ENCODE measurements around the gene MOSMO. TPM values are rescaled to one million over a fixed set of nuclear protein-coding genes. Genes with fewer than 3 reads are reported as not detected.

Gene MOSMO
- polyA plus RNA-seq, 1 experiment: 15.8 TPM

- Histone ChIP-seq H3K9me3 (ENCODE audit: control insufficient read depth, insufficient read depth, low read length) (no peaks in the 10 kb centered on the region), H3K27me3 (ENCODE audit: control insufficient read depth, insufficient read depth, low read length) (peaks cover 11% of the 10 kb centered on the region), H3K4me3 (ENCODE audit: low read depth, low read length) (no peak overlapping the region), H3K27ac (ENCODE audit: low read depth, low read length) (no peak overlapping the region)
- TF ChIP-seq CTCF (IDR thresholded peaks at IDR 0.05; ENCODE audit: low read depth, low read length): no peak
- ChIA-PET POLR2A (no interaction called here), CTCF (interaction anchor here (2.1 kb wide), 1 partner anchor 9 kb away, joined by 9 read pairs; no protein-coding TSS in a partner anchor)
- no peak for DNase-seq (ENCODE audit: low read depth, low spot score)
Measured at GRCh38 chr16:22132801-22133200, 124.9 kb downstream of the MOSMO start.

Other genes starting within 250 kb of the MOSMO start
- gene NPIPB4, start 150.4 kb upstream of the MOSMO start, polyA plus RNA-seq (2011; rRNA removed): 16.8 and 19.5 TPM in 2 replicates
- gene UQCRC2, start 54.8 kb upstream of the MOSMO start, polyA plus RNA-seq (2011; rRNA removed): 209 and 245 TPM in 2 replicates
- not detected in 2 replicates for gene PDZD9, start 7.0 kb upstream of the MOSMO start, polyA plus RNA-seq (2011; rRNA removed)
- gene VWA3A, start 84.4 kb downstream of the MOSMO start, polyA plus RNA-seq (2011; rRNA removed): not detected in 2 replicates
- not detected in 2 replicates for gene SDR42E2, start 154.4 kb downstream of the MOSMO start, polyA plus RNA-seq (2011; rRNA removed)
- gene EEF2K, start 198.2 kb downstream of the MOSMO start, polyA plus RNA-seq (2011; rRNA removed): 9.6 and 13.5 TPM in 2 replicates

Data from AG04450 (cell line).